Measurements from ENCODE around the gene MOB3B.

MOB3B gene

DNA sequence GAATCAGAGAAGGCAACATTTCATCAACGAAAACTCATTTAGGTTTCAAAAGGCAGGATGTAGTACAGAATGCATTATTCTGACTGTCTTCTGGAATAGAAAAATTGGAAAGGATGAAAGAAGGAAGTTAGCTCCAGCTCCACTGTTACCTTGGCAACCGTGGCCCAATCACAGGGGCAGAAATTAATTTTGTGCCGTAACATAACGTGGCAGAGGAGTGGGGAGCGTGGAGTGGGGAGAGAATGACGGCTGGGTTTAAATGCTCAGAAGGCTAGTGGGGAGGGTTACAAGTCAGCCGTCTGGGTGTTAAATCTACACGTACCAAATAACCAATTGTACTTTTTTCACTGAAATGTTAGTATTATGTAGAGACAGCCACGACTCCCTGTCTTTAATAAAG, 200.3 kb downstream of the MOB3B start:
- no peak for DNase-seq

DNA sequence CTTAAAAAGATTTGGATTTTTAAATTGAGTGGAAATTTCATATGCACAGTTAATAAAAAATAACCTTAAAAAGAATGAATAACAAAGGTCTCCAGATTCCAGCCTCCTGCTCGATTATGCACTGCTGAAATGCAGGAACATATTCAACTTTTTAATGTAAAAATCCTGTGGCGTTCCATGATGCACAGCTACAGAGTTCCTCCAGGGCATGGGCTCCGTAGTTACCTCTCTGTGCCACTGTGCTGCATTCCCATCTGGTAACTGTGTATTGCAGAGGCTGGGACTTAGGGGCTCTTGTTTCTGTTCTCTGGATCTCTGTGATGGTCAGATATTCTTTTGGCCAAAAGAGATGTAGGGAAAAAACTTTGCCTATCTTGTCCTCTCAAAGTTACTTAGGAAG, 201.1 kb downstream of the MOB3B start:
- DNase-seq: no peak

DNA sequence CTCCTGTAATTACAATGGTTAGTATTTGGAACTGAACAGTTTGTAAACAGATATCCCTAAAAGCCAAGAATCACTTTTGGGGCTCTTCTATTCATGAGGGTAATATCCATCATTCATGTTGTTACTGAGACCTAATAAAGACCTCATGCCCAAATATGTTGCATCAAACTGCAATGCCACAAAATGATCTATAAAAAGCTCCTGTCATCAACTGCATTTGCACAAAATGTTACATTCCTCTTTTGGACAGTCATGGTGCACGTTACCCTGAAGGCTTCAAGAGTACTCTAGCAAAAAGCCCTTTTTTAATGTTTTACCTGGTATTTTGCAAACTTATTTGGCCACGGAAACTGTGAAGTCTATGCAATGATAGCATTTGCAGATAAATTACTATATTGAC, 218.4 kb downstream of the MOB3B start:
- no peak for DNase-seq

DNA sequence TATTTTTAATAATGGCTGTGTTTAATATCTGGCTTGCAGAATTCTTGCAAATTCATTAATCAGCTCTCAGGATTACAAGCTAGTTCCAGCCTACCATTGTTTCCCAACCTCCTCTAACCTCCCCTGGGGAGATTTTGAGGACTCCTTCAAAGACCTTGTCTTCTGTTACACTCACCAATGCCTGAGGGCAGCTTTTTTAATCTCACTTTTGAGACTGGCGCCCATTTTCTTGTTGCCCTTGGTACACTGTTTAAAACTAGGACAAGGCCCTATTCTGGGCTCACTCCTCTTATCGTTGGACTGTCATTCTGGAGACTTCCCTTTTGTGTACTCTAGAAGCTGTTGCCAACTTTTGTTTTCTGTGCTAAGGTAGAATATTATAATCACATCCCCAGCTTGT, 219.0 kb downstream of the MOB3B start:
- DNase-seq: no peak

DNA sequence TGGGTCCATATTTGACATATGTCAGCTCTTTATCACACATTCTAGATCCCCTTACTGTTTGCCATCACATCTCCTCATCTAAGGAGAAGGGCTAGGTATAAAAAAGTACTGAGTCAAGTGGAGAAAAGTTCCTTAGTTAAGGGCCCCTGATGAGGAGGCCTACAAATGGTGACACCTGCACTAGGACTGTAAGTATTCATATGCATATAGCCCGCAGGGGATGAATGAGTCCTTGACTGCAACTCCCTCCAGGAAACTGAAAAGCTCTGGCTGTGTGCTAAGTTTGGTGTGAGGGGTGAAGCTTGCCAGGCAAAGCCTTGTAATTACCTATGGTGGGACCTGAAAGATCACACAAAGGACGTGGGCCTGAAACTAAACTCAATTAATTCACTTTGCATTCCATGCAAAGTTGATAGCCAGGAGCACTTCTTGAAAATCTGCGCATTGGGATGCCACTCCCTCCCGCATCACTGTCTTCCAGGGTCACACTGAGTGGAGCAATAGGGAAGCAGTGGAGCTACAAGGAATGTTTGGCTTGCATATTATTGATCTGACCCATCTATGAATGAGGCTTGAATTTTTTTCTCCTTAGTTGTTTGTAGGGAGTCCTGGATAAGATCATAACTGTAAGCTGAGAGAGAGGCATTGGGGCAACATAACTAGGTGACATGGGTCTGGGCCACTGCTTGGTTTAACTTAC, 220.8 kb downstream of the MOB3B start:
- DNase-seq: no peak

DNA sequence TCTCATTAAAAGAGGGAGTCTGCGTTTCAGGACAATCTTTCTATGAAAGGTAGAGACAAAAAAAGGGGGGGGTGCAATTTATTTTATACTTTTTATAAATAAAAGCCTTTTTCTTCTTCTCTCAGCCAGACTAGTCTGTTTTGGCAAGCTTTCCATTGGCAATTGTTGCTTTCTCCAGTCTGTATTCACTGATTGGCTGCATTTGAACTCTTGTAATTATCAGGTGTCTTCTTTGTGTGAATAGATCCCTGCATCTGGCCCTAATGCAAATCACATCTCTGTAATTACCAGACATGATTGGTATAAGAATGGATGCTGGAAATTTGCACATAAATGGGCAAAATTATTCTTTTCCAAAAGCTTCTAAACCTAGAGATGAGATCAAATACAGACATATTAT, 225.1 kb downstream of the MOB3B start:
- DNase-seq: no peak

DNA sequence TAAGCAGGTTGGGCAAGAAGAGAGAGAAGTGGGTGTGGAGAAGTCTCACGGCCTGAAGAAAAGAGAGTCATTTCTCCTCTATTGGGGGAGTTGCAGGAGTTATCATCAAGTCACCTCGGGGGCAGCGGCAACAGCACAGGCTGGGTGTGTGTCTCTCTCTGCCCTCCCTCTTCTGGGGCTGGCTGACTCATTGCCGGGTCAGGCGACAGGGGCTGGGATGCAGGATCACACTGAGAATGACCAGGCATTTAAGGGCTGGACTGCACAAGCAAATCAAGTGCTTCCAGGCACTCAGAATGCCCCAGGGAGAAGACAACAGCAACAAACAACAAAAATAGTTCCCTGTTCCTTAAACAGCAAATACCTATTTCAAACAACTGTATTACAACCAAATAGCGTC, 226.4 kb downstream of the MOB3B start:
- no peak for DNase-seq

DNA sequence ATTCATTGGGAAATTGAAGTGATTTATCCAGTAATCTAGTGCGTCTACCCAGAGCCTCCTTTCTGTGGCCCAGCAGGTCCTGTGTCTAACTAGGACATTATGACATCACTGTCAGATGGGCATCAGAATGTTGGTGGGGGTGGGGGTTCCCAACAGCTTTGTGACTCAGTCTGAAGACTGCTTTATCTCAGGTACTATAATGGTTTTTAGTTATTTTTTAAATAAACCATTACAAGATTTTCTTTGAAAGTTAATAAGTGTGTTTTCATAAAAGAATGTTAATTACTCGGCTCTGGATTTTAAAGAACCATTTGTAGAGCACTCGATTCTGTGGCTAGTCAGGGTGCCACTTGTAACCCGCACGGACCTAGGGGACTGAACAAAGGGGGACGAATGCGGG, 232.6 kb downstream of the MOB3B start, which contains the start of gene EQTN:
Gene EQTN, minus strand, starts transcription at position 101 of the 400 bp plus-strand sequence. Its CDS starts 95 bp downstream, at position 6.
- DNase-seq: no peak

DNA sequence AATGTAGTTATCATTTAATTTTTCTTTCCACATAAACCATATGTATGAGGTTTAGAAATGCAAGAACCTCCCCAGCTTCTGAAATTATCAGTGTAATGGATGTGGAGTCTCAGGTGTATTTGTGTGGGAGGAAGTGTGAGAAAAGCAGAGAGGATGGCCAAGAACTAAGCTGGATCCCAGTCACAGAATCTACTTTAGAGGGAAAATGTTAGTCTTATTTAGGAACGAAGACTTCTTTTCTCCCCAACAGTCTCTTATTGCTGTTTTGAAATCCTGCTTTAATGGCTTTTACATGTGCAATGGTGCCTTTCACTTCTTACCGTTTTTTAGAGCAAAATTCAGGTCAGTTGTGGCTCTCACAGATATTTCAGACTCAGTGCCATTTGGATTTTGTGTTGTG, 235.6 kb downstream of the MOB3B start:
- DNase-seq: no peak

DNA sequence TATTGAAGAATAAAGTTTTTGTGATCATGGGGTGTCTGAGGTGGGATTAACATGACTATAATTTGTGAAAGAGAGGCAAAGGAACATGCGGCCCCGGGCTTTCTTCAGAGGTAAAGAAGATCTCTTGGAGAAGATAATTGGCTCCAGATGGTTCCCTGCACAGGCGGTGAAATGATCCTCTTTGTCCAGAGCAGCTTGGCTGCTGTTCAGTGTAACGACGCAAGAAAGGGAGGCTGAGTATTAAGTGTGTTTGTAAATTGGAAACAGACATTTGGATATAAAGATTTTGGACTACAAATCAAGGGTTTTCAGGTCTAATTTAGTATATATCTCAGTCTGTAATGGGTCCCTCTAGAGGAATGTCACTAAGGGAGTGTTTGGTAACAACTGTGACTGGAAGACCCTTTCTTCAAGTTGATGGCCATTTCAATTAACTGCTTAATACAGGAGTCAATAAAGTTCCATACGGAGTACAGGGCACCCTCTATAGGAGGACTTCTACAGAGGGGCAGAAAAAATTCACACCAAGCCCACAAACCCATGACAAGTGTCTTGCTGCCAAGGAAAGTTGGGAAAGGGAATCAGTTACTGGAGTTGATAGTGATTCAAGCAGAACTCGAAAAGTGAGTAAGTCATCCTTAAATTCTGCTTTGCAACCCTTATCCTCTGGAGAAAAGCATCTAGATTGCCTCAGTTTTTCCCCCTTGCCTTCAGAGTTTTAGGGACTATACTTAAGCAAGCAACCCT, 236.8 kb downstream of the MOB3B start:
- no peak for DNase-seq

DNA sequence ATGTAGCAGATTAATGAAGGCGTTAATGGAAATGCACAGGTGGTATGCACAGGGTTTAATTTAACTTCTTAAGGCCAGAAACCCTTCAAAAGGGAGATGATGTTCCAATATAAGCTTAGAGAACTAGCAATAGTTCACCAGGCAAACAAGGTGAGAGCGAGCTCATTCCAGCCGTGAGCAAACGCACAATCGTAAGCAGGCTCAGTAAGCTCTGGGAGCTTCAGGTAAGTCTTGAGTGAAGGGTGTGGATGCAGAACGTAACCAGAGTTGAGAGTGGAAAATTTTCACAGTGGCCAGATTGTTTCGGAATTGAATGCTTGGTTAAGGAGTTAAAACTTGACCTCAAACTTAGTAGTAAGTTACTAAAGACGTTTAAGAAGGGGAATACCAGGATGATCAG, 238.3 kb downstream of the MOB3B start:
- no peak for DNase-seq

DNA sequence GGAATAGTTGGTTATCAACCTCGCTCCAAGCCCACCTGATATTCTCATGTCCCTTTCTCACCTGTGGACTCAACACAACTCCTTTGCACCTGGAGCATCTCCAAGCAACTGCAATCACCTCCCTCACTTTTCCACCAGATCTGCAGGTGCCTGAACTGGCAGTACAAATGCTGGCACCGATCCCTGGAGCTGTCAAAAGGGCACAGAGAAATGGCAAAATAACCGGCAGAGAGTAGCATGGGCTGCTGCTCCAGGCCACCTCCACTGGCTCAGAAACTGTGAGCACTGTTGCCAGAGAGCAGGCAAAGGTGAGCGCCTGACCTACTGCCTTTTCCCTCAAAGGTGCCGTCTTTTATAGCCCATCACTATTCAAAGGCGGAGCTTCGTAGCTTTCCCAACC, 247.3 kb downstream of the MOB3B start:
- DNase-seq: no peak

DNA sequence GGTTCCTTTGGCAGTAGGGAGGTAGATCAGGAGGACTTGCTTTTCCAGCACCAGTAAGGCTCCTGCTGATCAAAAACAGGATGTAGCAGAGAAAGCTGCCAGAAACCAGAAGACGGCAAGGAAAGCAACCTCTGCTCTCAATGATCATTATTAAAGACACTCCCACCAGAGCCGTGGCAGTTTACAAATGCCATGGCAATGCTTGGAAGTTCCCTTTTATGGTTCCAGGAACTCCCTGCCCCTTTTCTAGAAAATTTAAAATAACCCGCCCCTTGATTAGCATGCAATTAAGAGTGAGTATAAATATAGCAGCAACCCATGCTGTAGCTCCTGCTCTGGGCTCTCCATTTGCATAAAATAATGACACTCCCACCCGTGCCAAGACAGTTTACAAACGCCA, 248.8 kb downstream of the MOB3B start:
- DNase-seq: no peak

DNA sequence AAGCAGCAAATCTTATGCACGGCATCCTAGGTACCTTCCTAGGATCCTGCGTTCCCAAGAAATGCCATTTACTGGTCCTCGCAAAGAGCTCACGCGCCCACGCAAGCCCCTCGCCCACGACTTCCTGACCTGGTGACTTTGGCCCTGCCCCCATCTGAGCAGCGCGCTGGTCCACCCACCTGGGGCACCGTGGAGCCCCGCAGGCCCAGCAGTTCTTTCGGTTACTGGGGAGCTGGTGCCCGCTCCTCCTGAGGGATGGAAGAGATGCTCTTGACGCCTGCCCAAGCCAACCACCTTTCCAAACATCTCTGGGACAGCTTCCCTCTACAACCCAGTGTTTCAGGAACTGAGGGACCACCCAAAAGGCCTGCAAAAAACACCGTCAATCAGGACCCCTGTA, 249.4 kb downstream of the MOB3B start:
- DNase-seq: no peak

DNA sequence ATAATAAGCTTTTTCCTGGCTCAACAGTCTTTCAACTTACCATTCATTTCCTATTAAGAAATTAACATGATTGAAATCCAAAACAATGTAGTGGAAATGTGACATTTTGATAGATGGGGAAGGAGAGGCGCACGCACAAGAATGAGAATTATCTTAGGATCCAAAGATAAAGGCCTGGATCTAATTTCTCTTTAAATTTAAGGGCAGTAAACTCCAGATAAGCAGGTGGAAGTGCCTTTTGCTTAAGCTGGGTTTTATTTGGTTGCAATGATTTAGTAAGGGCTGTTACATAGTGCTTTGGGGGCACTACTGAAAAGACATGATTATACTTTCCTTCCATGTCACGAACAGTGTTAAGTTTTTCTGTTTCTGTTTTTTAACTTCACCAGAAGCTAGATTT, 250.0 kb downstream of the MOB3B start:
- no peak for DNase-seq

DNA sequence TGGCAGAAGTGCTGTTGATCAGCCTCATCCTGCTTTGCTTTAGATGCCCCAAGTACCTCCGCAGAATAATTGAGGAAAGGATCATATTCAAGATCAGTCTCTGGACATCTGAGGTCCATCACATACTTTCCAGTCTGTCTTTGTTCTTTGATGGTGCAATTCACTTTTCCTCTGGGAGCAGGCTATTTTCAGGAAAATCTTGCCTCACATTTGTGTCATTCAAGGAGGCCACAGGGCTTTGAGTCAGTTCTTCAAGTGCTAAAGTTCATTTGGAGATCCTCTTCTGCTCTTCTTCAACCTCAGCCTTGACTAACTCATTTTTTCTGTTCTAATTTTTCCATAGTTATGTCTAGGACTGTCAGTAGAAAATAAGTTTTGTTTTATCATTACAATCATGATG, 251.2 kb downstream of the MOB3B start:
- DNase-seq: no peak

DNA sequence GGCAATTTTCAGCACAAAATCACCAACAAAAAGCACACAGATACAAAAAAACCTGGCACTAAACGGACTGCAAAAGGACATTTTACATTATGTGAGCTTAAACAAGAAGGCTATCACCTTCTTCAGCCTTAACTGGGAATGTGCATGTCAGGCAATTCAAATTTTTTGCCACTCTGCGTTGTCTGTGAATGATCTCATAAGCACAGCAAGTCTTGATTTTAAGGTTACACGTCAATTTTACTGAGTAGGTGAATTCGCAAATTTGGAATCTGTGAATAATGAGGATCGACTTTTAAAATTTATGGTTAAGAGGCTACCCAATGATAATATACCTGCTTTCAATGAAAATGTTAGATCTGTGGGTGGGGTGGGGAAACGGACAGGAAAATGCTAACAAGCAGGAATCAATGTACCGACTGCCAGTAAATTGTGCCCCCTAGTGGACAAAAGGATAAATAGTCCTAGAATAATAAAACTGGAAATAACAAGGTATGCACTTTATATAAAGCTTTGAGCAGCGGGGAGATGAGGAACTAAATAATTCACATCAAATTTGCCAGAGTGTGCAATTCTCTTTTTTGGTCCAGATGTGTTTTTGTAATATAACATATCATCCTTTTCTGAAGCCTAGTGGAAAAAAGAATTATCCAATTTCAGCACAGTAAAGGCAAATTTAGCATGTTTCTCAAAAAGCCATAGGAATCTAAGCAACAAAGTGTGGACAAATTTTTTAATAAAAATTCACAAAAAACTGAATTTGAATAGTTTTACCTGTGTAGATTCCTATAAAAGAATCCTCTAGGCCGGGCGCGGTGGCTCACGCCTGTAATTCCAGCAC, 253.2 kb downstream of the MOB3B start:
- no peak for DNase-seq

All from activated CD4-positive, alpha-beta T cell treated with anti-CD3 and anti-CD28 coated beads for 1 hour (primary cell).